Neuron (in vitro differentiated cells): ENCODE results near the gene OR6K2.

Source experiments
- H2AFZ ChIP-seq: one replicate; pipeline ENCODE4 v1.6.1; 2013; ENCODE audit warnings: low read depth, mild to moderate bottlenecking, inconsistent platforms, low read length, moderate library complexity
- H3K27me3 ChIP-seq: one replicate; pipeline ENCODE4 v1.6.1; 2013; ENCODE audit warnings: low read length; ENCODE audit not compliant: insufficient read depth
- H3K36me3 ChIP-seq: one replicate; pipeline ENCODE4 v1.6.1; 2013; ENCODE audit warnings: low read length; ENCODE audit not compliant: insufficient read depth
- H3K4me1 ChIP-seq: one replicate; pipeline ENCODE4 v1.6.1; 2013; ENCODE audit warnings: low read length; ENCODE audit not compliant: insufficient read depth
- H3K4me3 ChIP-seq: 2 replicates; pipeline ENCODE4 v1.5.1; 2013; ENCODE audit warnings: mild to moderate bottlenecking, low read length, moderate library complexity
- H3K9me3 ChIP-seq: one replicate; pipeline ENCODE4 v1.6.1; 2013; ENCODE audit warnings: low read length

OR6K2 gene

GRCh38 chr1:158675563-158676323 is 24.7 kb downstream of the OR6K2 start:
- Histone ChIP-seq H3K27me3 (no peaks in the 10 kb centered on the region), H2AFZ (no peak overlapping the region), H3K4me1 (no peaks in the 10 kb centered on the region), H3K9me3 (no peaks in the 10 kb centered on the region), H3K36me3 (no peaks in the 10 kb centered on the region), H3K4me3 (no peak overlapping the region)

GRCh38 chr1:158674302-158674701 is 26.1 kb downstream of the OR6K2 start:
- Histone ChIP-seq H3K27me3 (no peaks in the 10 kb centered on the region), H2AFZ (no peak overlapping the region), H3K4me3 (no peak overlapping the region), H3K9me3 (no peaks in the 10 kb centered on the region), H3K36me3 (no peaks in the 10 kb centered on the region), H3K4me1 (no peaks in the 10 kb centered on the region)

- H3K4me3 ChIP-seq: no peak overlapping the region
- no peaks in the 10 kb centered on the region for H3K4me1 ChIP-seq
- H2AFZ ChIP-seq: no peak overlapping the region
- H3K9me3 ChIP-seq: no peaks in the 10 kb centered on the region
- no peaks in the 10 kb centered on the region for H3K27me3 ChIP-seq
- H3K36me3 ChIP-seq: no peaks in the 10 kb centered on the region
Measured at GRCh38 chr1:158666037-158666436, 34.4 kb downstream of the OR6K2 start.

- Histone ChIP-seq H3K36me3 (no peaks in the 10 kb centered on the region), H3K9me3 (no peaks in the 10 kb centered on the region), H2AFZ (no peak overlapping the region), H3K27me3 (no peaks in the 10 kb centered on the region), H3K4me1 (no peaks in the 10 kb centered on the region), H3K4me3 (no peak overlapping the region)
Measured at GRCh38 chr1:158654571-158654970, 45.9 kb downstream of the OR6K2 start.

GRCh38 chr1:158654086-158654485 is 46.4 kb downstream of the OR6K2 start:
- no peaks in the 10 kb centered on the region for H3K9me3 ChIP-seq
- H3K4me3 ChIP-seq: no peak overlapping the region
- no peaks in the 10 kb centered on the region for H3K4me1 ChIP-seq
- H2AFZ ChIP-seq: no peak overlapping the region
- H3K36me3 ChIP-seq: no peaks in the 10 kb centered on the region
- H3K27me3 ChIP-seq: no peaks in the 10 kb centered on the region

- Histone ChIP-seq H3K36me3 (no peaks in the 10 kb centered on the region), H3K27me3 (no peaks in the 10 kb centered on the region), H2AFZ (no peak overlapping the region), H3K4me1 (no peaks in the 10 kb centered on the region), H3K9me3 (no peaks in the 10 kb centered on the region), H3K4me3 (no peak overlapping the region)
Measured at GRCh38 chr1:158652721-158653334, 47.6 kb downstream of the OR6K2 start.
